Heart left ventricle (tissue), 13 donors: ENCODE measurements around the gene KIF11.

Experiments
- POLR2A ChIP-seq, 2 donors: fragments of 450-650 bp; IDR thresholded peaks; one replicate each; pipeline ENCODE4 v1.6.1; 2017; ENCODE audit warnings: antibody characterized with exemption in 2 of 2, mild to moderate bottlenecking in 2 of 2, moderate library complexity in 2 of 2
- TF ChIP-seq, protein P1 (sequence below), 12 donors: fragments of 200-600 bp; sonication (generic) in 4 of 12; IDR thresholded peaks; one replicate each; pipeline versions ENCODE4 v1.5.0 to v1.8.0; 2018 to 2022; ENCODE audit warnings: antibody characterized with exemption in 12 of 12, mild to moderate bottlenecking in 5 of 12
- donor health status: ischemic (EF 13 %, LVEDD 7.1; RV severe dilation, severe dysfunction).
- donor health status: DM: no; HTN: yes; CAD: no.
- donor health status: DM: no; HTN: no; CAD: no.
- donor health status: ischemic (EF 25% LVEDD 6.9; RV normal size, moderate dysfunction).
- donor health status: ischemic (EF 25% LVEDD 5.7; RV mildly dilated, moderate dysfunction).
- donor health status: ischemic (EF 35%, LVEDD 5.7; RV mildly dilated, moderate dysfunction).
- donor health status: nonischemic (EF 11% LVEDD 7.7; RV severe dilation, severe dysfunction).
- donor health status: DM: yes; HTN: yes; CAD: no.
- donor health status: PGD.
- donor health status: ischemic (EF 29% LVEDD 5.4; RV normal size, mild dysfunction).
- donor health status: nonischemic (EF 23%, LVEDD 6.1; RV moderate dilation, normal function).

GRCh38 chr10:92644921-92645320, 52.0 kb downstream of the KIF11 start:
- TF ChIP-seq, protein P1, sequence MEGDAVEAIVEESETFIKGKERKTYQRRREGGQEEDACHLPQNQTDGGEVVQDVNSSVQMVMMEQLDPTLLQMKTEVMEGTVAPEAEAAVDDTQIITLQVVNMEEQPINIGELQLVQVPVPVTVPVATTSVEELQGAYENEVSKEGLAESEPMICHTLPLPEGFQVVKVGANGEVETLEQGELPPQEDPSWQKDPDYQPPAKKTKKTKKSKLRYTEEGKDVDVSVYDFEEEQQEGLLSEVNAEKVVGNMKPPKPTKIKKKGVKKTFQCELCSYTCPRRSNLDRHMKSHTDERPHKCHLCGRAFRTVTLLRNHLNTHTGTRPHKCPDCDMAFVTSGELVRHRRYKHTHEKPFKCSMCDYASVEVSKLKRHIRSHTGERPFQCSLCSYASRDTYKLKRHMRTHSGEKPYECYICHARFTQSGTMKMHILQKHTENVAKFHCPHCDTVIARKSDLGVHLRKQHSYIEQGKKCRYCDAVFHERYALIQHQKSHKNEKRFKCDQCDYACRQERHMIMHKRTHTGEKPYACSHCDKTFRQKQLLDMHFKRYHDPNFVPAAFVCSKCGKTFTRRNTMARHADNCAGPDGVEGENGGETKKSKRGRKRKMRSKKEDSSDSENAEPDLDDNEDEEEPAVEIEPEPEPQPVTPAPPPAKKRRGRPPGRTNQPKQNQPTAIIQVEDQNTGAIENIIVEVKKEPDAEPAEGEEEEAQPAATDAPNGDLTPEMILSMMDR (IDR thresholded peaks at IDR 0.05): no peak
- TF ChIP-seq POLR2A (IDR thresholded peaks at IDR 0.05): no peak
